ENCODE data around the gene SUPT5H.

DNA sequence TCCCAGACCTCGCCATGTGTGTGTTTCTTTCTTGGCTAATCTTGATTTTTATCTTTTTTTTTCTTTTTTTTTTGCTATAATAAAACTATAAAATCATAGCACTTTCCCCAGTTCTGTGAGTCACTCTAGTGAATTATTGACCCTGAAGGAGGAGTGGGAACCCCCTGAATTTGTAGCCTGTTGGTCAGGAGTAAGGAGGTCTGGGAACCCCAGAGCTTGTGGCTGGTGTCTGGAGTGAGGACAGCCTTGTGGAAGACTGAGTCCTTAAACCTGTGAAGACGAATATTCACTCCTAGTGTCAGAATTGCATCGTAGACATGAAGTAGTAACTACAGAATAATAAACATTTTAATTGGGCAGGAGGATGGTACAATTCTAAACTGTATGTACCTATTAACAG lies 79.8 kb downstream of the SUPT5H start:
- TF ChIP-seq, protein P1, sequence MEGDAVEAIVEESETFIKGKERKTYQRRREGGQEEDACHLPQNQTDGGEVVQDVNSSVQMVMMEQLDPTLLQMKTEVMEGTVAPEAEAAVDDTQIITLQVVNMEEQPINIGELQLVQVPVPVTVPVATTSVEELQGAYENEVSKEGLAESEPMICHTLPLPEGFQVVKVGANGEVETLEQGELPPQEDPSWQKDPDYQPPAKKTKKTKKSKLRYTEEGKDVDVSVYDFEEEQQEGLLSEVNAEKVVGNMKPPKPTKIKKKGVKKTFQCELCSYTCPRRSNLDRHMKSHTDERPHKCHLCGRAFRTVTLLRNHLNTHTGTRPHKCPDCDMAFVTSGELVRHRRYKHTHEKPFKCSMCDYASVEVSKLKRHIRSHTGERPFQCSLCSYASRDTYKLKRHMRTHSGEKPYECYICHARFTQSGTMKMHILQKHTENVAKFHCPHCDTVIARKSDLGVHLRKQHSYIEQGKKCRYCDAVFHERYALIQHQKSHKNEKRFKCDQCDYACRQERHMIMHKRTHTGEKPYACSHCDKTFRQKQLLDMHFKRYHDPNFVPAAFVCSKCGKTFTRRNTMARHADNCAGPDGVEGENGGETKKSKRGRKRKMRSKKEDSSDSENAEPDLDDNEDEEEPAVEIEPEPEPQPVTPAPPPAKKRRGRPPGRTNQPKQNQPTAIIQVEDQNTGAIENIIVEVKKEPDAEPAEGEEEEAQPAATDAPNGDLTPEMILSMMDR (IDR thresholded peaks at IDR 0.05), result no peak
- TF ChIP-seq POLR2AphosphoS5 (IDR thresholded peaks at IDR 0.05) (no peak), POLR2A (IDR thresholded peaks at IDR 0.05; ENCODE audit: low read depth) (no peak), EP300 (IDR thresholded peaks at IDR 0.05) (no peak)
